MM.1S (cell line): ENCODE data around the gene RPTN.

Experiments used
- EZH2 ChIP-seq: fragments of 300-600 bp; sonication (generic); optimal IDR thresholded peaks from 2 replicates; pipeline ENCODE3; 2017; ENCODE audit warnings: low read depth, mild to moderate bottlenecking, antibody characterized with exemption, low read length, mixed read lengths
- TF ChIP-seq, protein P1 (sequence below): fragments of 300-600 bp; sonication (generic); IDR thresholded peaks from 2 replicates; pipeline ENCODE4 v1.5.1; 2016; ENCODE audit warnings: antibody characterized with exemption, low read length, mixed read lengths

DNA sequence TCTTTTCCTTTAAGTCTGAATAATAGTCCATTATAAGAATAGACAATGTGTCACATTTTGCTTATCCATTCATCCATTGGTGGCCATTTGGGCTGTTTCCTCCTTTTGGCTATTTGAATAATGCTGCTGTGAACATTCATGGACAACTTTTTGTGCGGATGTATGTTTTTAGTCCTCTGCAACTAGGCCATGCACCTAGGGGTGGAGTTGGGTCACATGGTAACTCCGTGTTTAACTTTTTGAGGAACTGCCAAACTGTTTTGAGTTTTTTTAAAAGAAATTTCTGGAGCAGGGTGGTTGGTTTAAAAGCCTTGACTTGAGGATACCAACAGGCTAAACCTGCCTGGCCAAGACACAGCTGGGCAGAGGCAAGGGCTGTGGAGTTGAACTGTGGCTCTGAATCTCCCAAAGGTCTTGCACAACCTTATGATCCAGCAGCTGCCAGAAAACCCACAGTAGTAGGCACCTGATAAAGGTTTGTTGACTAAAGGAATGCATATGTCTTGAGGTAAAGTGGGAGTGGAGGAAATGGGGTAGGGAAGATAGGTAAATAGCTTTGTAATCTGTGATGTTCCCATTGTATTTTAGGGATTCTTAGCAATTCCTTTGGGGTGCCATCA, 5.6 kb upstream of the RPTN start:
- TF ChIP-seq, protein P1, sequence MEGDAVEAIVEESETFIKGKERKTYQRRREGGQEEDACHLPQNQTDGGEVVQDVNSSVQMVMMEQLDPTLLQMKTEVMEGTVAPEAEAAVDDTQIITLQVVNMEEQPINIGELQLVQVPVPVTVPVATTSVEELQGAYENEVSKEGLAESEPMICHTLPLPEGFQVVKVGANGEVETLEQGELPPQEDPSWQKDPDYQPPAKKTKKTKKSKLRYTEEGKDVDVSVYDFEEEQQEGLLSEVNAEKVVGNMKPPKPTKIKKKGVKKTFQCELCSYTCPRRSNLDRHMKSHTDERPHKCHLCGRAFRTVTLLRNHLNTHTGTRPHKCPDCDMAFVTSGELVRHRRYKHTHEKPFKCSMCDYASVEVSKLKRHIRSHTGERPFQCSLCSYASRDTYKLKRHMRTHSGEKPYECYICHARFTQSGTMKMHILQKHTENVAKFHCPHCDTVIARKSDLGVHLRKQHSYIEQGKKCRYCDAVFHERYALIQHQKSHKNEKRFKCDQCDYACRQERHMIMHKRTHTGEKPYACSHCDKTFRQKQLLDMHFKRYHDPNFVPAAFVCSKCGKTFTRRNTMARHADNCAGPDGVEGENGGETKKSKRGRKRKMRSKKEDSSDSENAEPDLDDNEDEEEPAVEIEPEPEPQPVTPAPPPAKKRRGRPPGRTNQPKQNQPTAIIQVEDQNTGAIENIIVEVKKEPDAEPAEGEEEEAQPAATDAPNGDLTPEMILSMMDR: no peak
- no peak for TF ChIP-seq EZH2
